IPS-20b (cell line): Measurements from ENCODE around the gene ACAP3.

Experiments used
- H3K27ac ChIP-seq: one replicate; pipeline ENCODE4 v1.5.1; 2013; ENCODE audit warnings: low read length
- H3K27me3 ChIP-seq: 2 replicates; pipeline ENCODE4 v1.6.1; 2013; ENCODE audit warnings: mild to moderate bottlenecking, low read length, inconsistent platforms; ENCODE audit not compliant: insufficient read depth
- H3K36me3 ChIP-seq: 2 replicates; pipeline ENCODE4 v1.6.1; 2013; ENCODE audit warnings: low read depth, mild to moderate bottlenecking, inconsistent platforms, low read length, moderate library complexity; ENCODE audit not compliant: insufficient read depth
- H3K4me1 ChIP-seq: 2 replicates; pipeline ENCODE4 v1.6.1; 2013; ENCODE audit warnings: mild to moderate bottlenecking, control low read depth, inconsistent platforms, low read length, moderate library complexity; ENCODE audit not compliant: insufficient read depth
- H3K4me3 ChIP-seq: 2 replicates; pipeline ENCODE4 v1.5.1; 2013; ENCODE audit warnings: mild to moderate bottlenecking, low read length, inconsistent platforms
- H3K9ac ChIP-seq: 2 replicates; pipeline ENCODE4 v1.6.1; 2013; ENCODE audit warnings: low read depth, mild to moderate bottlenecking, inconsistent platforms, low read length, moderate library complexity
- H3K9me3 ChIP-seq: 2 replicates; pipeline ENCODE4 v1.6.1; 2013; ENCODE audit warnings: mild to moderate bottlenecking, low read depth, low read length, inconsistent platforms; ENCODE audit not compliant: insufficient read depth

ACAP3 gene

DNA sequence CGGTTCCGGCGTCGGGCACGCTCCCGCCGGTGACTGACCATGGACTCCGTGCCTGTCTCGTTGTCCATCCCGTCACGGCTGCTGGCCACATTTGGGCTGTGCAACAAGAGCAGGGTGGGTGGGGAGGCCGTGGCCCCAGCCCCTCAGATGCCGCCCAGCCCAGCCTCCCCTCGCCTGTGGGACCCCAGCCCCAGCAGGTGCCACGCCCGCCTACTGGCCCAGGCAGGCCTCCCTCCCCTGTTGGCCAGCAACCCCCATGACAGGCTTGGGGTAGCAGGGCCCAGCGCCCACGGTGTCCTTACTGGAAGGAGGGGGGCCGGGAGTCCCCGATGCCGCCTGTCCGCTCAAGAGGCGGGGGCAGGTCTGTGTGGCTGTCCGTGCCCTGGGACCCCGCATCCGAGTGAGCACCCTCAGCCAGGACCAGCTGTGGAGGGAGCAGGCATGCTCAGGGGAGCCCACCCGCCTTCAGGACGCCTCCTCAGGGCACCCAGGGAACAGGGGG lies 34.4 kb upstream of the ACAP3 start:
- no peaks in the 10 kb centered on the region for H3K9me3 ChIP-seq
- H3K36me3 ChIP-seq = peaks cover 19% of the 10 kb centered on the region

DNA sequence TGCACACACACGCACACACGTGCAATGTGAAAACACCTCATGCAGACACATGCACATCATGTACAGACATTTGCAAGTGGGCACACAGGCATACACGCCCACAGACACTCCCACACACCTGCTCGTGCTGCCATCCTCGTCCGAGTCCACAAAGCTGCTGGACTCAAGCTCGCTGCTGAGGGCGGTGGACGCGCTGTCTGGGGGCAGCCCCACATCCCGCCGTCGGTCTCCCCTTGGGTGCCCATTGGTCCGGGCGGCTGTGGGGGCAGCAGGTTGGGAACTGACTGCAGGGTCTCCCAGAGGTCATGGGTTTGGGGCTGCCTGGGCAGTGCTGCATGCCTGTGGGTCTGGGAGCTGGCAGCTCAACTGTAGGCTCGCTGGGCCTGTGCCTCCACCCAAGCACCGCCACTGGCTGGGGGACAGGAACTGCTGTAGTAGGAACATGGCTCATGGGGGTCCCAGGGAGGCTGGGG lies 33.9 kb upstream of the ACAP3 start:
- no peak overlapping the region for H3K9ac ChIP-seq
- H3K27me3 ChIP-seq = no peaks in the 10 kb centered on the region
- no peak overlapping the region for H3K27ac ChIP-seq
- H3K4me3 ChIP-seq = no peak overlapping the region
- no peaks in the 10 kb centered on the region for H3K4me1 ChIP-seq
- H3K36me3 ChIP-seq = peaks cover 20% of the 10 kb centered on the region
- no peaks in the 10 kb centered on the region for H3K9me3 ChIP-seq

More for the DNA sequence above, 34.4 kb upstream of the ACAP3 start:
- Histone ChIP-seq H3K9ac (no peak overlapping the region), H3K27ac (no peak overlapping the region), H3K4me3 (no peak overlapping the region), H3K27me3 (no peaks in the 10 kb centered on the region), H3K4me1 (no peaks in the 10 kb centered on the region)

DNA sequence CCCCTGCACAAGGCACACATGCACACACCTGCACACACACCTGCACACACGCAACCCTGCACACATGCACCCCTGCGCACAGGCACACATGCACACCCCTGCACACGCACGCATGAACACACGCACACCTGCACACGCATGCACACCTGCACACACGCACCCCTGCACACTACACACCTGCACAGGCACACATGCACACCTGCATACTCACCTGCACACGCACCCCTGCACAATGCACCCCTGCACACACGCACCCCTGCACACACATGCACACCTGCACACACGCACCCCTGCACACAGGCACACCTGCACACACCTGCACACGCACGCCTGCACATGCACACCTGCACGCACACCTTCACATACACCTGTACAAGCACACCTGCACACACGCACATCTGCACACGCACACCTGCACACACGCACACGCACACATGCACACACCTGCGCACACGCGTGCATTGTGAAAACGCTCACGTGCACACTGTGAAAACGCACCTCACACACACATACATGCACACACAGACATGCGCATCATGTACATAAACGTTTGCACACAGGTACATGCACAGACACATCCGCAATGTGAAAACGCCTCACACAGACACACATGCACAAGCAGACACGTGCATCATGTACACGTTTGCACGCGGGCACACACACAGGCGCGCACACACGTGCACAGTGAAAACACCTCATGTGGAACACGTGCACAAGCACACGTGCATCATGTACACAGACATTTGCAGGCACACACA lies 33.2 kb upstream of the ACAP3 start:
- Histone ChIP-seq H3K4me1 (no peaks in the 10 kb centered on the region), H3K27ac (no peak overlapping the region), H3K9me3 (no peaks in the 10 kb centered on the region), H3K4me3 (no peak overlapping the region), H3K27me3 (no peaks in the 10 kb centered on the region), H3K9ac (no peak overlapping the region), H3K36me3 (peaks cover 20% of the 10 kb centered on the region)

DNA sequence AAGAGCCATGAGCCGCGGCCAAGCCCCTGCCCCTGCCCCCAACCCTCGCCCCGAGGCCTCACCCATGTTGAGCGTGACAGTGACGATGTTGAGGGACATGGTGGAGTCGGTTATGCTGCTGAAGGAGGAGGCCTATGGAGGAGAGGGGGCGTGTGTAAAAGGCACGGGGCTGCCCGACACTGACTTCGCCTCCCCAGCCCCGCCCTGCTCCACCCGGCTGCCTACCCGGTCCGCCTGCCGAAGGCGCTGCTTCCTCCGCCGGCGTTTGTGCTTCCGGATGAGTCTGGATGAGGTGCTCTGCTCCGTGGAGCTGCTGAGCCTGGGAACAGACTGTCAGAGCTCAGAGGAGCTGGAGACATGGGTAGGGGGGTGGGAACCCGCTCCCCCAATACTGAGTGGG lies 32.5 kb upstream of the ACAP3 start:
- no peaks in the 10 kb centered on the region for H3K9me3 ChIP-seq
- H3K27ac ChIP-seq = no peak overlapping the region
- H3K36me3 ChIP-seq = peaks cover 20% of the 10 kb centered on the region
- H3K9ac ChIP-seq = no peak overlapping the region
- no peaks in the 10 kb centered on the region for H3K27me3 ChIP-seq
- no peak overlapping the region for H3K4me3 ChIP-seq
- H3K4me1 ChIP-seq = no peaks in the 10 kb centered on the region

DNA sequence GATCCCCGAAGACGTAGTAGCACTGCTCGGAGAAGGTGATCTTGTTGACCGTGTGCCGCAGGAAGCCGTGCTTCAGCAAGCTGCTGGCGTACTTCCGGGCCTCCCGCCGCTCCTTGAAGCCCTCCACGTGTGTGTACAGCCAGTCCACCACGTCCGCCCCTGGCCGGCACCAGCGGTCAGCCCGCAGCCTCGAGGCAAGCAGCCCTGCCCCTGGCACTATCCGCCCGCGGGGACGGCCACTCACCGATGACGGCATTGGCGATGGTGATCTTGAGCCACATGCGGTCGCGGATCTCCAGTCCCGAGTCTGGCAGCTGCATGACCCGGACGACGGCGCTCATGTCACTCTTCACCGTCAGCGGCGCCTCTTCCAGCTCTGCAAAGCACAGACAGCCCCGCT lies 30.5 kb upstream of the ACAP3 start:
- Histone ChIP-seq H3K27ac (no peak overlapping the region), H3K27me3 (no peaks in the 10 kb centered on the region), H3K9ac (no peak overlapping the region), H3K4me1 (no peaks in the 10 kb centered on the region), H3K36me3 (peaks cover 20% of the 10 kb centered on the region), H3K4me3 (no peak overlapping the region), H3K9me3 (no peaks in the 10 kb centered on the region)

DNA sequence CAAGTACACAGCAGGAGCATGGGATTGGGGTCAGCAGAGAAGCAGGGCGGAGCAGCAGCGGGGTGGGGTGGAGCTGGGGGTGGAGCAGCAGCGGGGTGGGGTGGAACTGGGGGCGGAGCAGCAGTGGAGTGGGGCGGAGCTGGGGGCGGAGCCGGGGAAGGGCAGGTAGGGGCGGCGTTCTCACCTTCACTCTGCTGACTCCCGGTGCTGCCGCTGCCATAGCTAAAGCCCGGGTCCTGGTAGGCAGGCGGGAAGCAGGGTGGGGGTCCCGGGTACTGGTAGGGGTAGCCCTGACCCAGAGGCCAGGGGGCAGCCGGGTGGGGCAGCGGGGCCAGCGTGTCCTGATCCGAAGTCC lies 30.0 kb upstream of the ACAP3 start:
- Histone ChIP-seq H3K4me1 (no peaks in the 10 kb centered on the region), H3K9ac (no peak overlapping the region), H3K27me3 (no peaks in the 10 kb centered on the region), H3K36me3 (peaks cover 20% of the 10 kb centered on the region), H3K27ac (no peak overlapping the region), H3K4me3 (no peak overlapping the region), H3K9me3 (no peaks in the 10 kb centered on the region)

DNA sequence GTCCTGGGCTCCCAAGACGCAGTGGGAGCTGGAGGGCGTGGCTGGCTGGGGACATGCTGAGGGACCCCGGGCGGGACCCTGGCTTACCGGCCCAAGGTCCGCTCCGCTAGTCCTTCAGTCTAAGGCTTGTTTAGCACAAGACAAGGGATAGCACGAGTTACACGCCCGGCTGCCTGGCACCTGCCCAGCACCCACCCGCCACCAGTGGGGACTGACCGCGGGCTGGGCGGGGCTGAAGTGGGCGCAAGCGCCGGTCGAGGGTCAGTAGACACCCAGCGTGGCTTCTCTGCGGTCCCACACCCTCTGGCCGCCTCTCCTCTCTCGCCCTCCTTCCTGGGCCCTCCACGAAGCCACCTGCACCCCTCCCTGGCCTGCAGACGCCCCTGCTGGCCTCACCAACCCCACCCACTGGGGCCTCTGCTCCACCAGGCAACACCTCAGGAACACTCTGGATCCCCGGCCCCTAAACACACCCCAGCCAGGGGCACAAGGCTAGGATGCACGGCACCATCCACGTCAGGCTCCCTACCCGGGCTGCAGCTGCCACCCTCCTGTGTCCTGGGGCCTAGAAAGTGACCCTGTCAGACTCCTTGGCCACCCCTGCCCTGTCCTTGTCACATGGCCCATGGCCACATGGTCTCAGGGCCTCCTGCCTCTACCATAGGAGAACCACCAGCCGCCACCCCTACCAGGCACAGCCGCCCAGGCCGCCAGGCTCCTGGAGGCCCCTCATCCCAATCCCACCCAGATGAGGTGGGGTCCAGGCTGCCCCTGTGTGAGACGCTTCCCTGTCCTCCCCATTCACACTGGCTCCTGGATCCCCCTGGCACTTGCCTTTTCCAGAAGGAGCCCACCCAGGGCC lies 29.4 kb upstream of the ACAP3 start:
- Histone ChIP-seq H3K27ac (no peak overlapping the region), H3K36me3 (peaks cover 20% of the 10 kb centered on the region), H3K9ac (no peak overlapping the region)

DNA sequence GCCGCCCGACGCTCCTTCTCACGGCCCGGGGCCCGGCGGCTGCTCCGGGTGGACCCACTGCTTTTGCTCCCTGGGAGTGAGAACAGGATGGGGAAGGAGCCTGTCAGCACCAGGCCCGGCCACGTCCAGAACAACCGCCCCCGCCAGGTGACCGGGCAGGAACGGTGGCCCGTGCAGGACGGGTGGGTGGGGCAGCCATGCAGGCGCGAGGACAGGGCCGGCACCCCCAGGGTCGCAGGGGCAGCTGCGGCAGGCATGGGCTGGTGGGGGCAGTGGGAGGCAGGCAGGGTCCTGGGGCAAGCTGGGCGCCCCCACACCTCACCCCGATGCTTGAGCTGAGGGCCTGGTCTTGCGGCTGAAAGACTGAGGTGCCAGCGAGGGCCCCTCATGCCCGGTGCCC lies 28.7 kb upstream of the ACAP3 start:
- no peak overlapping the region for H3K27ac ChIP-seq
- H3K9me3 ChIP-seq = no peaks in the 10 kb centered on the region

More for the DNA sequence above, 29.4 kb upstream of the ACAP3 start:
- no peaks in the 10 kb centered on the region for H3K27me3 ChIP-seq
- H3K4me1 ChIP-seq = no peaks in the 10 kb centered on the region
- H3K4me3 ChIP-seq = no peak overlapping the region
- H3K9me3 ChIP-seq = no peaks in the 10 kb centered on the region

DNA sequence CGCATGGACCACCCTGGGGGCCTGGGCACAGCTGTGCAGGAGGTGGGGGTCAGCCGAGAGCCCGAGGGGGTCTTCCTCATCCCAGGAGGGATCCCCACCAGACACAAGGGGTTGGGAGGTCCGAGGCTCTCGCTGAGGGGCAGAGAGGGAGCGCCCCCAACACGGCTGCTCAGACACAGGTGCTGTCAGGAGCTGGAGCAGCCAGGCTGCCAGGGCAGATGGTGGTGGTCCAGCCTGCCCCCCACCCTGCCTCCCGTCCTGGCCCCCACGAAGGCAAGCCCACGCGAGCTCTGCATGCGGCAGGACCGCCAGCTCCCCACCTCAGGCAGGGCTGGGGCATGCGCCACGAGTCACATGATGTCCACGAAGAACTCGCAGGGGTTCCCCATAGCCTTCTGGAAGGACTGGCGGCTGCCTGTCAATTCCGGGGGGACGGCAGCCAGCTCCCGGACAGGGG lies 28.1 kb upstream of the ACAP3 start:
- no peak overlapping the region for H3K27ac ChIP-seq
- H3K4me1 ChIP-seq = no peaks in the 10 kb centered on the region
- no peak overlapping the region for H3K4me3 ChIP-seq
- peaks cover 13% of the 10 kb centered on the region for H3K36me3 ChIP-seq
- no peaks in the 10 kb centered on the region for H3K27me3 ChIP-seq
- no peak overlapping the region for H3K9ac ChIP-seq
- H3K9me3 ChIP-seq = no peaks in the 10 kb centered on the region

More for the DNA sequence above, 28.7 kb upstream of the ACAP3 start:
- H3K27me3 ChIP-seq = no peaks in the 10 kb centered on the region
- peaks cover 19% of the 10 kb centered on the region for H3K36me3 ChIP-seq
- H3K4me1 ChIP-seq = no peaks in the 10 kb centered on the region
- no peak overlapping the region for H3K9ac ChIP-seq
- H3K4me3 ChIP-seq = no peak overlapping the region

DNA sequence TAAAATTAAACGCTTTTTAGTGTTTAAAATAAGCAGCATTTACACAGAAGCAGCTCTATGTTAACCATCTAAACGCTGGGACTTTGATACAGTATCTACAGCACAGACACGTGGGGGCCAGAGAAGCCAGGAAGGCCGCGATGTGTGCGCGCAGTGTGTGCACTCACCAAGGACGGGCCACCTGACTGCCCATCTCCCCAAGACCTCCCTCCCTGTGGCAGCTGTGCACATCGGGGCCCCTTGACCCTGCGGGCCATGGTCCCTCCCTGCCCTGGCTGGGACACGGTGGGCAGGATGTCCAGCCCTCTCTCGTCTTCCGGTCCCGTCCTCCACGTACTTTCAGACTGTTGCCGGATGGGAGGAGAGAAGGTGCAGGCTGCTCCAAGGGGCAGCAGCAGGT lies 27.6 kb upstream of the ACAP3 start:
- H3K4me1 ChIP-seq = no peaks in the 10 kb centered on the region
- H3K9ac ChIP-seq = no peak overlapping the region
- no peaks in the 10 kb centered on the region for H3K27me3 ChIP-seq
- H3K4me3 ChIP-seq = no peak overlapping the region
- 0 out of 2 replicates have a peak, but pooled peaks cover 8% of the 10 kb centered on the region for H3K36me3 ChIP-seq
- no peaks in the 10 kb centered on the region for H3K9me3 ChIP-seq
- H3K27ac ChIP-seq = no peak overlapping the region

DNA sequence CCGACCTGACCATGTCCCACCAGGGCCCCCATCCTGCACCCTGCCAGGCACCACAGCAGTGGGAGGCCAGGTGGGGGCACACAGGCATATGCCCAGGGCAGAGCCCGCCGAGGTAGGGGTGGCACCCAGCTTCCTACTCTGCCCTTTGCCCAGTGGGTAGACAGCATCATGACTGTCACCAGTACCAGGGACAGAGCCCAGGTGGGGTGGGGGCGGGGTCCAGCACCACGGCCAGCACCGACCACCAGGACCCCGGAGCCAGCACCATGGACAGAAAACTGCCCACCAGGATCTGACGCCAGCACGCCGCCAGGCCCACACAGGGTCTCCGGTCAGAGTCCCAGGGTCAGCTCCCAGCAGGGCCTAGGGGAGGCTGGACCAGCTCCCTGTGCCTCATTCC lies 27.1 kb upstream of the ACAP3 start:
- Histone ChIP-seq H3K9me3 (no peaks in the 10 kb centered on the region), H3K4me1 (no peaks in the 10 kb centered on the region), H3K4me3 (no peak overlapping the region), H3K9ac (no peak overlapping the region), H3K27ac (no peak overlapping the region), H3K27me3 (no peaks in the 10 kb centered on the region), H3K36me3 (0 out of 2 replicates have a peak, but pooled peaks cover 5% of the 10 kb centered on the region)
